ENCODE measurements around the gene ARIH2. TPM values are rescaled to one million over a fixed set of nuclear protein-coding genes. Genes with fewer than 3 reads are reported as not detected.

Gene ARIH2
- total and polyA plus RNA-seq, 2 experiments from 2014 or later, result 76.4 to 118 TPM

DNA sequence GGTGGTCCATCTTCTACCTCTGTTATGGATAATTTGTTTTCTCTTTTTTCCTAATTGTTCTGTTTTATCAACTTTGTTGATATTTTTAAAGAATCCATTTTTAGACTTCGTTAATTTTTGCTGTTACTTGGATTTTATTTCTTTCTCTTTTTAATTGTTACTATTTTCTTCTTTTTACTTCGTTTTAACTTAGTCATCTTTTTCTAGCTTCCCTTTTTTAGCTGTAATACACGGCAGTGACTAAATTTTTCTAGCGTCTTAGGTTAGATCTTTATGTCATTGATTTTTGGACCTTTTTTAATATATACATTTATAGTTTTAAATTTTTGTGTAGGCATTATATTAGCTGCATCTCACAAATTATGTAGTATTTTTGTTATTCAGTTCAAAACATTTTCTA lies 33.1 kb downstream of the ARIH2 start (continued):
- TF ChIP-seq, protein P1, sequence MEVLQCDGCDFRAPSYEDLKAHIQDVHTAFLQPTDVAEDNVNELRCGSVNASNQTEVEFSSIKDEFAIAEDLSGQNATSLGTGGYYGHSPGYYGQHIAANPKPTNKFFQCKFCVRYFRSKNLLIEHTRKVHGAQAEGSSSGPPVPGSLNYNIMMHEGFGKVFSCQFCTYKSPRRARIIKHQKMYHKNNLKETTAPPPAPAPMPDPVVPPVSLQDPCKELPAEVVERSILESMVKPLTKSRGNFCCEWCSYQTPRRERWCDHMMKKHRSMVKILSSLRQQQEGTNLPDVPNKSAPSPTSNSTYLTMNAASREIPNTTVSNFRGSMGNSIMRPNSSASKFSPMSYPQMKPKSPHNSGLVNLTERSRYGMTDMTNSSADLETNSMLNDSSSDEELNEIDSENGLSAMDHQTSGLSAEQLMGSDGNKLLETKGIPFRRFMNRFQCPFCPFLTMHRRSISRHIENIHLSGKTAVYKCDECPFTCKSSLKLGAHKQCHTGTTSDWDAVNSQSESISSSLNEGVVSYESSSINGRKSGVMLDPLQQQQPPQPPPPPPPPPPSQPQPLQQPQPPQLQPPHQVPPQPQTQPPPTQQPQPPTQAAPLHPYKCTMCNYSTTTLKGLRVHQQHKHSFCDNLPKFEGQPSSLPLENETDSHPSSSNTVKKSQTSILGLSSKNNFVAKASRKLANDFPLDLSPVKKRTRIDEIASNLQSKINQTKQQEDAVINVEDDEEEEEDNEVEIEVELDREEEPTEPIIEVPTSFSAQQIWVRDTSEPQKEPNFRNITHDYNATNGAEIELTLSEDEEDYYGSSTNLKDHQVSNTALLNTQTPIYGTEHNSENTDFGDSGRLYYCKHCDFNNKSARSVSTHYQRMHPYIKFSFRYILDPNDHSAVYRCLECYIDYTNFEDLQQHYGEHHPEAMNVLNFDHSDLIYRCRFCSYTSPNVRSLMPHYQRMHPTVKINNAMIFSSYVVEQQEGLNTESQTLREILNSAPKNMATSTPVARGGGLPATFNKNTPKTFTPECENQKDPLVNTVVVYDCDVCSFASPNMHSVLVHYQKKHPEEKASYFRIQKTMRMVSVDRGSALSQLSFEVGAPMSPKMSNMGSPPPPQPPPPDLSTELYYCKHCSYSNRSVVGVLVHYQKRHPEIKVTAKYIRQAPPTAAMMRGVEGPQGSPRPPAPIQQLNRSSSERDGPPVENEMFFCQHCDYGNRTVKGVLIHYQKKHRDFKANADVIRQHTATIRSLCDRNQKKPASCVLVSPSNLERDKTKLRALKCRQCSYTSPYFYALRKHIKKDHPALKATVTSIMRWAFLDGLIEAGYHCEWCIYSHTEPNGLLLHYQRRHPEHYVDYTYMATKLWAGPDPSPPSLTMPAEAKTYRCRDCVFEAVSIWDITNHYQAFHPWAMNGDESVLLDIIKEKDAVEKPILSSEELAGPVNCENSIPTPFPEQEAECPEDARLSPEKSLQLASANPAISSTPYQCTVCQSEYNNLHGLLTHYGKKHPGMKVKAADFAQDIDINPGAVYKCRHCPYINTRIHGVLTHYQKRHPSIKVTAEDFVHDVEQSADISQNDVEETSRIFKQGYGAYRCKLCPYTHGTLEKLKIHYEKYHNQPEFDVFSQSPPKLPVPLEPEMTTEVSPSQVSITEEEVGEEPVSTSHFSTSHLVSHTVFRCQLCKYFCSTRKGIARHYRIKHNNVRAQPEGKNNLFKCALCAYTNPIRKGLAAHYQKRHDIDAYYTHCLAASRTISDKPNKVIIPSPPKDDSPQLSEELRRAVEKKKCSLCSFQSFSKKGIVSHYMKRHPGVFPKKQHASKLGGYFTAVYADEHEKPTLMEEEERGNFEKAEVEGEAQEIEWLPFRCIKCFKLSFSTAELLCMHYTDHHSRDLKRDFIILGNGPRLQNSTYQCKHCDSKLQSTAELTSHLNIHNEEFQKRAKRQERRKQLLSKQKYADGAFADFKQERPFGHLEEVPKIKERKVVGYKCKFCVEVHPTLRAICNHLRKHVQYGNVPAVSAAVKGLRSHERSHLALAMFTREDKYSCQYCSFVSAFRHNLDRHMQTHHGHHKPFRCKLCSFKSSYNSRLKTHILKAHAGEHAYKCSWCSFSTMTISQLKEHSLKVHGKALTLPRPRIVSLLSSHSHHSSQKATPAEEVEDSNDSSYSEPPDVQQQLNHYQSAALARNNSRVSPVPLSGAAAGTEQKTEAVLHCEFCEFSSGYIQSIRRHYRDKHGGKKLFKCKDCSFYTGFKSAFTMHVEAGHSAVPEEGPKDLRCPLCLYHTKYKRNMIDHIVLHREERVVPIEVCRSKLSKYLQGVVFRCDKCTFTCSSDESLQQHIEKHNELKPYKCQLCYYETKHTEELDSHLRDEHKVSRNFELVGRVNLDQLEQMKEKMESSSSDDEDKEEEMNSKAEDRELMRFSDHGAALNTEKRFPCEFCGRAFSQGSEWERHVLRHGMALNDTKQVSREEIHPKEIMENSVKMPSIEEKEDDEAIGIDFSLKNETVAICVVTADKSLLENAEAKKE (CRISPR knock-in tag; IDR thresholded peaks at IDR 0.05), result no peak
- TF ChIP-seq, protein P2, sequence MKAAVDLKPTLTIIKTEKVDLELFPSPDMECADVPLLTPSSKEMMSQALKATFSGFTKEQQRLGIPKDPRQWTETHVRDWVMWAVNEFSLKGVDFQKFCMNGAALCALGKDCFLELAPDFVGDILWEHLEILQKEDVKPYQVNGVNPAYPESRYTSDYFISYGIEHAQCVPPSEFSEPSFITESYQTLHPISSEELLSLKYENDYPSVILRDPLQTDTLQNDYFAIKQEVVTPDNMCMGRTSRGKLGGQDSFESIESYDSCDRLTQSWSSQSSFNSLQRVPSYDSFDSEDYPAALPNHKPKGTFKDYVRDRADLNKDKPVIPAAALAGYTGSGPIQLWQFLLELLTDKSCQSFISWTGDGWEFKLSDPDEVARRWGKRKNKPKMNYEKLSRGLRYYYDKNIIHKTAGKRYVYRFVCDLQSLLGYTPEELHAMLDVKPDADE (IDR thresholded peaks at IDR 0.05), result no peak
- TF ChIP-seq EZH2 (IDR thresholded peaks at IDR 0.05; ENCODE audit: low read depth, unreplicated experiment), result no peak
- no peak for TF ChIP-seq NANOG (IDR thresholded peaks at IDR 0.05; ENCODE audit: borderline replicate concordance)
- no peak for TF ChIP-seq POLR2AphosphoS5 (IDR thresholded peaks at IDR 0.05; ENCODE audit: low read depth)
- TF ChIP-seq STAT1 (IDR thresholded peaks at IDR 0.05; ENCODE audit: unreplicated experiment), result no peak
- no peak for TF ChIP-seq ZNF331 (CRISPR knock-in tag; IDR thresholded peaks at IDR 0.05; ENCODE audit: low read depth)

DNA sequence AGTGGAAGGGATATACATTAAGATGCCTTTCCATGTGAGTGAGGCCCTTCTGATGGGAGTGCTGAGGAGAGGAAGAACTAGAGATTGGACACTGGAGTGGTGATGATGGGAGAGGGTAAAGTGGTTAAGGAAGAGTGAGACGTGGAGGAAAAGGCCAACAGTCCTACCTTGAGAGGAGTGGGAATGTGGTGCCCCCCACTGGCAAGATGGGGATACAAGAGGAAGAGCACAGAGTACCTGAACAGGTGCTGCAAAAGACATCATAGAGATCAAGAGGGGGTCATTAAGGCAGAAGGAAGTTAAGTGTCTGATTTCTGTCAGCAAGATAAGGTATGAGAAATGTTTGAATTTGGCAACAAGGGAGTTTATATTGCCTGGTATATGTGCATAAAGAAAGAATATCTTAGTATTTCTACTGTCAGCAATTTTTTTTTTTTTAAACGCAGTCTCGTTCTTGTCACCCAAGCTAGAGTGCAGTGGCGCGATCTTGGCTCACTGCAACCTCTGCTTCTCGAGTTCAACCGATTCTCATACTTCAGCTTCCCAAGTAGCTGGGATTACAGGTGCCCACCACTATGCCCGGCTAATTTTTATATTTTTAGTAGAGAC lies 34.0 kb downstream of the ARIH2 start:
- Mint-ChIP-seq H3K36me3 (ENCODE audit: low read depth) (peaks cover 10% of the 10 kb centered on the region), H3K4me3 (no peak overlapping the region), H3K27me3 (ENCODE audit: insufficient read depth, low read depth, poor library complexity) (peaks cover 3% of the 10 kb centered on the region), H3K27ac (no peak overlapping the region), H3K9me3 (no peaks in the 10 kb centered on the region), H3K4me1 (peaks cover 11% of the 10 kb centered on the region; the same call in 2 of the 3 replicates)
- H2AFZ ChIP-seq, result no peak overlapping the region
- TF ChIP-seq, protein P3, sequence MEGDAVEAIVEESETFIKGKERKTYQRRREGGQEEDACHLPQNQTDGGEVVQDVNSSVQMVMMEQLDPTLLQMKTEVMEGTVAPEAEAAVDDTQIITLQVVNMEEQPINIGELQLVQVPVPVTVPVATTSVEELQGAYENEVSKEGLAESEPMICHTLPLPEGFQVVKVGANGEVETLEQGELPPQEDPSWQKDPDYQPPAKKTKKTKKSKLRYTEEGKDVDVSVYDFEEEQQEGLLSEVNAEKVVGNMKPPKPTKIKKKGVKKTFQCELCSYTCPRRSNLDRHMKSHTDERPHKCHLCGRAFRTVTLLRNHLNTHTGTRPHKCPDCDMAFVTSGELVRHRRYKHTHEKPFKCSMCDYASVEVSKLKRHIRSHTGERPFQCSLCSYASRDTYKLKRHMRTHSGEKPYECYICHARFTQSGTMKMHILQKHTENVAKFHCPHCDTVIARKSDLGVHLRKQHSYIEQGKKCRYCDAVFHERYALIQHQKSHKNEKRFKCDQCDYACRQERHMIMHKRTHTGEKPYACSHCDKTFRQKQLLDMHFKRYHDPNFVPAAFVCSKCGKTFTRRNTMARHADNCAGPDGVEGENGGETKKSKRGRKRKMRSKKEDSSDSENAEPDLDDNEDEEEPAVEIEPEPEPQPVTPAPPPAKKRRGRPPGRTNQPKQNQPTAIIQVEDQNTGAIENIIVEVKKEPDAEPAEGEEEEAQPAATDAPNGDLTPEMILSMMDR (conservative IDR thresholded peaks at IDR 0.05; ENCODE audit: low read depth in 2 of 2), result peak; percentile 73 to 92
- TF ChIP-seq ZNF114 (CRISPR knock-in tag; IDR thresholded peaks at IDR 0.05), result no peak
- no peak overlapping the region for H3K4me3 ChIP-seq
- H3K27ac ChIP-seq (ENCODE audit: low read depth), result peak overlapping the region; percentile 53; the same call in 1 of the 2 replicates
- H3K79me2 ChIP-seq (replicated peaks; ENCODE audit: insufficient read depth), result peaks cover 87% of the 10 kb centered on the region
- peaks cover 20% of the 10 kb centered on the region for H4K20me1 ChIP-seq (replicated peaks; ENCODE audit: insufficient read depth)
- DNase-seq (ENCODE audit: low spot score), result peak; percentile 85
- H3K4me2 ChIP-seq, result no peak overlapping the region
- H3K27me3 ChIP-seq (ENCODE audit: insufficient read depth), result no peaks in the 10 kb centered on the region
- 0 out of 2 replicates have a peak, but pooled peaks cover 5% of the 10 kb centered on the region for H3K36me3 ChIP-seq (ENCODE audit: insufficient read depth)
- peak; percentile 97 for ATAC-seq
- H3K4me1 ChIP-seq (ENCODE audit: insufficient read depth), result peaks cover 12% of the 10 kb centered on the region; the same call in 1 of the 2 replicates
- no peaks in the 10 kb centered on the region for H3K9me2 ChIP-seq (ENCODE audit: insufficient read depth)
- H3F3A ChIP-seq (replicated peaks; ENCODE audit: low read depth), result peaks cover 7% of the 10 kb centered on the region; the same call in 1 of the 2 replicates
